ENCODE data around the gene TEAD3. TPM values are rescaled to one million over a fixed set of nuclear protein-coding genes. Genes with fewer than 3 reads are reported as not detected.

Gene TEAD3
- total RNA-seq (2022; extraction: Qiagen RNA extraction; ENCODE audit: low read depth), result 4.2 to 6.2 TPM (median 5.7 TPM) in 5 replicates

DNA sequence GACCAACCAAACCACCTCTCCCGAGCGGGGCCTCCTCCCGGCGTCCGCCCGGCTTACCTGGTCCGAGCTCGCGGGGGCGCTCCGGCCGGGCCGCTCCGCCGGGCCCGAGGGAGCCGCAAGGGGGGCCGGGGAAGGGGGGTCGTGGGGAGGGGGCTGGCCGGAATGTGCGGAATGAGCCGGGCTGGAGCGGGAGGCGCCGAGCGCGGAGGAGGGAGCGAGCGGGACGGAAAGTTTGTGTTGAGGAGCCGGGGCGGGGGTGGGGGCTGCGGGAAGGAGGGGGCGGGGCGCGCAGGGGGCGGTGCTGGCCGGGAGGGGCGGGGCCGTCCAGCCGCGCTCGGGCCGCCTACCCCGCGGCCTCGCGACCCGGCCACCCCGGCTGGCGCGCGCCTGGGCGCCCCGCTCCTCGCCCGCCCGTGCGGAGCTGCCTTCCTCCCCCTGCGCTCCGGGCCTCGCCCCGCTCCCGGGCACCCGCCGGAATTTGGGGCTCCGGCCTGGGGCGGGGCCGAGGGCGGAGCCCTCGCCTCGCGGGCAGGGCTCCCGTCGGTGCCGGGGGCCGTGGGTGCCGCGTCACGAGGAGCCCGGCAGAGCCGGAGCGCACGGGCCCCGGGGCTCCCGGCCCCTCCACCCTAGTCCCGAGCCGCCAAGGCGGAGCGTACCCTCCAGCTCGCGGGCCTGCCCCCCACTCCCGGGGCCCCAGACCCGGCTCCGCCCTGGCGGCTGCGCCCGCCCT is at the start of gene TEAD3:
TEAD3 (minus strand) TSS at position 239 of the 730 bp plus-strand sequence.

DNA sequence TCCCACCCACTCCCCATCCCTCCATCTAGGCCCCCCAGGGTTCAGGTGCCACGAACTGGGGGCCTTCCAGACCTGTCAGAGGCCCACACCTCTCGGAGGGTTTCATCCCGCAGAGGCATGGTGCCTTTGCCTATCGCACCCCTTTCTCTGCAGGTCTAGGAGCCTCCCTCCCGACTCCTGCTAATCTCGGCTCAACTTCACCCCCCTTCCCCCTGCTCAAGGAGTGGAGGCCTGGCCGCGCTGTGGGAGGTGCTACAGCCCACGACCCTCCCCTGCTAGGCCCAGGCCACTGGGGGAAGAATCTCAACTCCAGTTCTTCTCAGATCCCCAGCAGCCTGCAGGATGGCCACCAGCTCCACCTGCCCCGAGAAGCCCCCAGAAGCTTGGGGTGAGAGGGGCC is 15.9 kb upstream of the TEAD3 start, which contains the start of gene TULP1:
TULP1 (minus strand) TSS at position 157 of the 400 bp plus-strand sequence; CDS start at position 119, 38 bp downstream.

DNA sequence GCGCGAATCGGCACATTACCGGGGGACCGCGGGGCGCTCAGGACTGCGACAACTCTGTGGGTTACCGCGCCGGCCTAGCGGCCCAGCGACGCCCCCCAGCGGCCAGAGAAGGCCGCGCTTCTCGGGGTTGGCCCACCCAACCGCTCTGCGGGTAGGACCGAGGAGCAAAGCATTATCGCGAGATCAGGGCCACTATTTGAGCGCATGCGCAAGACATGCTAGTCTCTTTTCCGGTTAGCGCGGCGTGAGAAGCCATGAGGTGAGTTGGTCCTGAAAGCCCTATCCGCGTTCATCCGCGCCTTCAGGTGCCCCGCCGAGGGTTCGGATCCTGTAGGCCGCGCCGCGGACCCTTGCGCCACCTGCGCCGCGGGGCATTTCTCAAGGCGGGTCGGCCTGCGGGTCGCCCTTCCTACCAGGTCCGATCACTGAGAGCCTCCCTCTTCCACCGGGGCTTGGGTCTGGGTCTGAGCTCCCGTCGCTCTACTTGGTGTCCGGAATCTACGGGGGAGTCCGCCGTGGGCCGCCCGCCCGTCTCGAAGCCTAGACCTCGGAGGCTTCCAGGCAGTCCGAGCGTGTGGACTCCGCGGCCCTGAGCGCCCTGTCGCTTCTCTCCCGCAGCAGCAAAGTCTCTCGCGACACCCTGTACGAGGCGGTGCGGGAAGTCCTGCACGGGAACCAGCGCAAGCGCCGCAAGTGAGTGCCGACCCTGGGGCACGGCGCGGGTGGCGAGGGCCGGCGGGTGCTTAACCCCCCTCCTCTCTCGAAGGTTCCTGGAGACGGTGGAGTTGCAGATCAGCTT is 28.5 kb downstream of the TEAD3 start, which contains the start of gene RPL10A:
RPL10A (plus strand) TSS at position 221 of the 799 bp plus-strand sequence; CDS start at position 255, 34 bp downstream.

DNA sequence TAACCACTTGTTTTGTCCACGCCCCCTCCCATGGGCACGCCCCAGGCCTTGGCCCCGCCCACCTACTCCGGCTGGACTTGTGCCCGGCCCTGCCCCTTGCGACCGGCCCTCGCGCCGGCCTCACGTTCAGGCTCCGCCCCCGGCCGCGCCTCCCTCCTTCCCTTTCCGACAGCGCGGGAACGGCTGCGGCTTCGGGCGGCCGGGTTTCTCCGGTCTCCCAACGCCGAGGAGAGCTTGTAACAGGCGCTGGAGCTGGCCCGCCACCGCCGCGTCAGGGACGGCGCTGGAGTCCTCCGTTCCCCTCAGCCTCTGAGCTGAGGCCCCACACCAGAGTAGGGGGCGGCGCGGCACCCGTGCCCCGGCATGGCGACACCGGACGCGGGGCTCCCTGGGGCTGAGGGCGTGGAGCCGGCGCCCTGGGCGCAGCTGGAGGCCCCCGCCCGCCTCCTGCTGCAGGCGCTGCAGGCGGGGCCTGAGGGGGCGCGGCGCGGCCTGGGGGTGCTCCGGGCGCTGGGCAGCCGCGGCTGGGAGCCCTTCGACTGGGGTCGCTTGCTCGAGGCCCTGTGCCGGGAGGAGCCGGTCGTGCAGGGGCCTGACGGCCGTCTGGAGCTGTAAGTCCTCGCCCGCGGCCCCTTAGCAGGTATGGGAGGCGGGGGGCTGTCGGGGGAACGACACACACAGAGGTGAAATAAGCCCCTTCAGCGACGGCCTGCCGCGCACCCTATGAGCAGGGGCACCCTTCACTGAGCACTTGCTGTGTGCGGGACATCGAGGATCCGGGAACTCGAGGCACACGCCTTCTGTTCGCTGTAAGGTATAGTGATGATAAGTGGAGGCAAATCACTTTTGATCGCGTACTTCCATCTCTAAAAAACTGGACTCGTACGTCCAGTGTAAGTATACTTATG is 44.4 kb downstream of the TEAD3 start, which contains the start of gene FANCE:
FANCE (plus strand) TSS at position 156 of the 908 bp plus-strand sequence; CDS start at position 364, 208 bp downstream.

Other genes starting within 250 kb of the TEAD3 start
- 8.8 to 11.0 TPM (median 9.5 TPM) in 5 replicates for gene ZNF76, start 237.3 kb downstream of the TEAD3 start, total RNA-seq (2022; extraction: Qiagen RNA extraction; ENCODE audit: low read depth)
- gene DEF6, start 199.3 kb downstream of the TEAD3 start, total RNA-seq (2022; extraction: Qiagen RNA extraction; ENCODE audit: low read depth), result 0.03 to 0.30 TPM (median 0.08 TPM) in 3 of 5 replicates, not detected in the others
- gene PPARD, start 154.5 kb downstream of the TEAD3 start, total RNA-seq (2022; extraction: Qiagen RNA extraction; ENCODE audit: low read depth), result 5.0 to 7.0 TPM (median 5.9 TPM) in 5 replicates
- 2.5 to 3.3 TPM (median 3.0 TPM) in 5 replicates for gene FANCE, start 44.7 kb downstream of the TEAD3 start, total RNA-seq (2022; extraction: Qiagen RNA extraction; ENCODE audit: low read depth)
- 1,465 to 1,587 TPM (median 1,503 TPM) in 5 replicates for gene RPL10A, start 28.7 kb downstream of the TEAD3 start, total RNA-seq (2022; extraction: Qiagen RNA extraction; ENCODE audit: low read depth)
- not detected in 5 replicates for gene TULP1, start 15.8 kb upstream of the TEAD3 start, total RNA-seq (2022; extraction: Qiagen RNA extraction; ENCODE audit: low read depth)
- gene FKBP5, start 191.8 kb upstream of the TEAD3 start, total RNA-seq (2022; extraction: Qiagen RNA extraction; ENCODE audit: low read depth), result 9.2 to 11.2 TPM (median 10.6 TPM) in 5 replicates
- 0.18 to 0.40 TPM (median 0.24 TPM) in 5 replicates for gene ARMC12, start 240.0 kb upstream of the TEAD3 start, total RNA-seq (2022; extraction: Qiagen RNA extraction; ENCODE audit: low read depth)

Data from A549 treated with DMSO at 1 μM for 4 hours (cell line).